ENCODE results near the gene GALNT16. TPM values are rescaled to one million over a fixed set of nuclear protein-coding genes. Genes with fewer than 3 reads are reported as not detected.

The GALNT16 gene
- total and polyA plus RNA-seq, 2 donors from 2014 or later, result 13.1 to 15.2 TPM

GRCh38 chr14:69320581-69321365 lies 60.8 kb downstream of the GALNT16 start:
- no peak for TF ChIP-seq CTCF (IDR thresholded peaks at IDR 0.05; ENCODE audit: borderline replicate concordance, extremely low read depth, insufficient read depth)
- Histone ChIP-seq H3K4me1 (ENCODE audit: control insufficient read depth in 2 of 3, insufficient read depth in 2 of 3, low read depth in 1 of 3, low read length in 3 of 3) (no peaks in the 10 kb centered on the region), H3K36me3 (ENCODE audit: control insufficient read depth in 2 of 3, insufficient read depth in 3 of 3, low read length in 3 of 3) (no peaks in the 10 kb centered on the region), H3K9me3 (ENCODE audit: control insufficient read depth in 2 of 3, insufficient read depth in 1 of 3, low read length in 3 of 3) (no peaks in the 10 kb centered on the region), H3K27me3 (ENCODE audit: control insufficient read depth, insufficient read depth, low read length) (no peaks in the 10 kb centered on the region), H3K27ac (ENCODE audit: low read depth in 2 of 2, low read length in 2 of 2) (no peak overlapping the region), H3K4me3 (ENCODE audit: low read length in 3 of 3) (no peak overlapping the region), H3K9ac (ENCODE audit: low read length in 3 of 3) (no peak overlapping the region)
- FAIRE-seq, result no peak
- DNase-seq, result peak in 2 of 5 donors; percentile 17 to 28
- intact Hi-C loops (cut with DNase I), result no loop called here

- peak in 2 of 5 donors; percentile 16 to 45 for DNase-seq
Observed at GRCh38 chr14:69321601-69322330, 61.8 kb downstream of the GALNT16 start.

GRCh38 chr14:69323266-69323998 lies 63.5 kb downstream of the GALNT16 start:
- TF ChIP-seq CTCF (IDR thresholded peaks at IDR 0.05; ENCODE audit: borderline replicate concordance, extremely low read depth, insufficient read depth), result no peak
- no peaks in the 10 kb centered on the region for H3K9me3 ChIP-seq (ENCODE audit: control insufficient read depth in 2 of 3, insufficient read depth in 1 of 3, low read length in 3 of 3)
- no peaks in the 10 kb centered on the region for H3K4me1 ChIP-seq (ENCODE audit: control insufficient read depth in 2 of 3, insufficient read depth in 2 of 3, low read depth in 1 of 3, low read length in 3 of 3)
- no peak overlapping the region for H3K4me3 ChIP-seq (ENCODE audit: low read length in 3 of 3)
- no peaks in the 10 kb centered on the region for H3K27me3 ChIP-seq (ENCODE audit: control insufficient read depth, insufficient read depth, low read length)
- no peak overlapping the region for H3K9ac ChIP-seq (ENCODE audit: low read length in 3 of 3)
- intact Hi-C loops (cut with DNase I), result no loop called here
- no peaks in the 10 kb centered on the region for H3K36me3 ChIP-seq (ENCODE audit: control insufficient read depth in 2 of 3, insufficient read depth in 3 of 3, low read length in 3 of 3)
- no peak overlapping the region for H3K27ac ChIP-seq (ENCODE audit: low read depth in 2 of 2, low read length in 2 of 2)
- peak in 2 of 5 donors; percentile 24 to 41 for DNase-seq
- FAIRE-seq, result no peak

More at GRCh38 chr14:69321601-69322330, 61.8 kb downstream of the GALNT16 start:
- Histone ChIP-seq H3K4me3 (ENCODE audit: low read length in 3 of 3) (no peak overlapping the region), H3K9me3 (ENCODE audit: control insufficient read depth in 2 of 3, insufficient read depth in 1 of 3, low read length in 3 of 3) (no peaks in the 10 kb centered on the region), H3K27me3 (ENCODE audit: control insufficient read depth, insufficient read depth, low read length) (no peaks in the 10 kb centered on the region), H3K36me3 (ENCODE audit: control insufficient read depth in 2 of 3, insufficient read depth in 3 of 3, low read length in 3 of 3) (no peaks in the 10 kb centered on the region), H3K9ac (ENCODE audit: low read length in 3 of 3) (no peak overlapping the region), H3K4me1 (ENCODE audit: control insufficient read depth in 2 of 3, insufficient read depth in 2 of 3, low read depth in 1 of 3, low read length in 3 of 3) (no peaks in the 10 kb centered on the region), H3K27ac (ENCODE audit: low read depth in 2 of 2, low read length in 2 of 2) (no peak overlapping the region)
- TF ChIP-seq CTCF (IDR thresholded peaks at IDR 0.05; ENCODE audit: borderline replicate concordance, extremely low read depth, insufficient read depth), result no peak
- intact Hi-C loops (cut with DNase I), result no loop called here
- FAIRE-seq, result no peak

Measured in kidney (tissue), 14 donors.